Measurements from ENCODE around the gene SP3. TPM values are rescaled to one million over a fixed set of nuclear protein-coding genes. Genes with fewer than 3 reads are reported as not detected.

SP3 gene
- total RNA-seq, 4 donors from 2014 or later = 69.7 to 94.3 (median 87.6) TPM

- no peak overlapping the region for H3K4me3 ChIP-seq
- 0 to 38% methylated on average over 1 to 4 of the region's 4 CpGs for WGBS, 2 donors (ENCODE audit: low coverage in 1 of 2)
- H3K27ac ChIP-seq = no peak overlapping the region
- TF ChIP-seq POLR2A (IDR thresholded peaks at IDR 0.05) (no peak), POLR2AphosphoS5 (IDR thresholded peaks at IDR 0.05) (no peak), CTCF (IDR thresholded peaks at IDR 0.05) (no peak), EP300 (IDR thresholded peaks at IDR 0.05) (no peak)
- H3K36me3 ChIP-seq = no peaks in the 10 kb centered on the region
- H3K9me3 ChIP-seq = no peaks in the 10 kb centered on the region
- no peak for ATAC-seq
- H3K27me3 ChIP-seq = peaks cover 16% of the 10 kb centered on the region
- H3K4me1 ChIP-seq = no peaks in the 10 kb centered on the region
Measured at GRCh38 chr2:173881461-173881860, 83.7 kb downstream of the SP3 start.

GRCh38 chr2:173880561-173880960, 84.6 kb downstream of the SP3 start:
- WGBS, 2 donors (ENCODE audit: low coverage in 1 of 2) = 98 to 100% methylated on average over 3 to 5 of the region's 6 CpGs
- TF ChIP-seq EP300 (IDR thresholded peaks at IDR 0.05) (no peak), POLR2A (IDR thresholded peaks at IDR 0.05) (no peak), CTCF (IDR thresholded peaks at IDR 0.05) (no peak), POLR2AphosphoS5 (IDR thresholded peaks at IDR 0.05) (no peak)
- Histone ChIP-seq H3K4me1 (no peaks in the 10 kb centered on the region), H3K9me3 (no peaks in the 10 kb centered on the region), H3K27me3 (peaks cover 16% of the 10 kb centered on the region), H3K27ac (no peak overlapping the region), H3K36me3 (no peaks in the 10 kb centered on the region), H3K4me3 (no peak overlapping the region)
- no peak for ATAC-seq

GRCh38 chr2:173876833-173877413, 88.2 kb downstream of the SP3 start:
- Histone ChIP-seq H3K27ac (no peak overlapping the region), H3K4me3 (no peak overlapping the region), H3K4me1 (no peaks in the 10 kb centered on the region), H3K9me3 (no peaks in the 10 kb centered on the region), H3K36me3 (no peaks in the 10 kb centered on the region), H3K27me3 (peaks cover 16% of the 10 kb centered on the region)
- TF ChIP-seq CTCF (IDR thresholded peaks at IDR 0.05) = no peak
- WGBS, 2 donors (ENCODE audit: low coverage in 1 of 2) = 91% methylated on average over 6 of the region's 9 CpGs; no CpG with 5 or more reads in 1 of the 2 donors
- no peak for ATAC-seq

- 57% methylated on average over 1 of the region's 1 CpG; no CpG with 5 or more reads in 1 of the 2 donors for WGBS, 2 donors (ENCODE audit: low coverage in 1 of 2)
Measured at GRCh38 chr2:173874894-173875237, 90.3 kb downstream of the SP3 start.

More at GRCh38 chr2:173874894-173875237, 90.3 kb downstream of the SP3 start:
- Histone ChIP-seq H3K36me3 (no peaks in the 10 kb centered on the region), H3K27ac (no peak overlapping the region), H3K9me3 (no peaks in the 10 kb centered on the region), H3K4me1 (no peaks in the 10 kb centered on the region), H3K27me3 (peaks cover 13% of the 10 kb centered on the region), H3K4me3 (no peak overlapping the region)
- TF ChIP-seq CTCF (IDR thresholded peaks at IDR 0.05) = no peak
- no peak for TF ChIP-seq POLR2A (IDR thresholded peaks at IDR 0.05)
- no peak for TF ChIP-seq POLR2AphosphoS5 (IDR thresholded peaks at IDR 0.05)
- no peak for TF ChIP-seq EP300 (IDR thresholded peaks at IDR 0.05)
- ATAC-seq = no peak

Measured in gastroesophageal sphincter (tissue), 4 donors.